ENCODE data around the gene DNASE1L1.

DNASE1L1 gene

DNA sequence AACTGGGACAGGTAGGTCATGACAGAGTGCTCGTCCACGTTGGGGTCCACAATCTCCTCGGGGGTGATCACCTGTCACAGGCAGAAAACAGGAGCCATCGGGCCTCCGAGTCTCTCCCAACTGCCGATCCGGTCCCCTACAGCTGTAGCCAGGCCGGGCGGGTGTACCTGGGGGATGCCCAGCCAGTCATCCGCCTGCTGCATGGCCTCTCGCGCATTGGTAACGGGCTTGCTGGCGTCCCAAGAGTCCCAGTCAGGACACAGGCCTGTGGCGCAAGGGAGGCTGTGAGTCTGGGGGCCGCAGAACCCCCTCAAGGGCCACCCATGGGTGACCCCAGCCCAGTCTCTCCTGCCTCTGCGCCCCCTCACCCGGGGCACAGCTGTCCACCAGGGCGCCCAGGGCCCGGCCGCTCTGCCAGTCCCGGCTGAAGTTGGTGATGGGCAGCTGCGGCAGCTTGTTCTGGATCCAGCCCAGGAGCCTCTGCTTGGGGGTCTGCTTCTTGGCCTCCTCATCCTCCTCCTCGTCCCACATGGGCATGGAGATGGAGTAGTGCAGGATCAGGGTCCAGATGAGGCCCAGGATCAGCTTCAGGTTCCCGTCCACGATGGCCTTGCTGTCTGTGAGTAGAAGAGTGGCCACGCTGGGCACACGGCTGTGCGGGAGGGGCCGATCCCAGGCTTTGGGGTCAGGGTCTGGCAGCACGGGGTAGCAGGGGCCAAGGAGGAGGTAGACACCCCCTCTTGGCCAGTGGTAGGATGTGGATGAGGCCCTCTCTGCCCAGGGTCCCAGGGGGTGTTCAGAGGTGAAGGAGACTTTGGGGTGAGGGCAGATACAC, 41.4 kb downstream of the DNASE1L1 start:
- no peak for DNase-seq (ENCODE audit: low read depth)

DNA sequence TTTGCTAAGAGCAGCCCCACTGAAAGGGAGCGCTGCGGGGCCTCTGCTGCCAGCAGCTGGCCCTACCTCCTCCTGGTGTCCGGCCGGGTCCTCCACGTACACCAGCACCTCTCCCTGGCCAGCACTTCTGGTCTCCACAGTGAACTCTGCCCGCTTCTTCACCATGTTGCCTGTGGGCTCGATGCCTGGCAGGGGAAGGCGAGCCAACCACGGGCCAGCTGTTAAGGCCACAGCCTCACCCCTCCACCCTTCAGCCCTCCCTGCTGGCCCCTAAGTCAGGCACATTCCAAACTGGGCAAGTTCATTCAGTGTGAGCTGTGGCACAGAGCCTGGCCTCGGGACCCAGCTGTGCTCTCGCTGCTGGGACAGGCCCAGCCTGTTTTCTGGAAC, 42.4 kb downstream of the DNASE1L1 start:
- no peak for DNase-seq (ENCODE audit: low read depth)

DNA sequence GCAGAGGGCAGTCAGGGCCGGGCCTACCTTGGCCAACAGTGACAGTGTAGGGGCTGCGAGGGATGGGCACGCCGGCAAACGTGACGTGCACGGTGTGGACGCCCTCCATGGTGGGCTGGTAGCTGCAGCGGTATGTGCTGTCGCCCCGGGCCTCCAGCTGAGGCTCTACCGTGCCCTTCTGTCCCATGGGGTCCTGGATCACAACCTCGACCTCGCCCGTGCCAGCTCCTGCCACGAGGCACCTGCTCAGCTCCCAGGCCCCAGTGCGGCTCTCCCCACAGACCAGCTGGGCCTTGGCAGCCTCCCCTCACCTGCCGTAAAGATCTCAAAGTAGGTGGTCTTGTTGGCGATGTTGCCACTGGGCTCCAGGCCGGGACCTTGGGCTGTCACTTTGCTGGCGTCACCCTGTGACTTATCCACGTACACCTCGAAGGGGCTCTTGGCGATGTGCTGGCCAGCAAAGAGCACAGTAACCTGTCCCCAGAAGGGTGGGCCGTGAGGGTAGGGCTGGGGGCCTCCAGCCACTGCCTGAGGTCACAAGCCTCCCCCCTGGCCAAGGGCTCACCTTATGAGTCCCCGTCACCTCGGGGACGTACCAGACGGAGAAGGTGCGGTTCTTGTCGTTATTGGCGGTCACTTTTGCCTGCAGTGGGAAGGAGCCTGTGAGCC, 42.9 kb downstream of the DNASE1L1 start:
- DNase-seq (ENCODE audit: low read depth): no peak

DNA sequence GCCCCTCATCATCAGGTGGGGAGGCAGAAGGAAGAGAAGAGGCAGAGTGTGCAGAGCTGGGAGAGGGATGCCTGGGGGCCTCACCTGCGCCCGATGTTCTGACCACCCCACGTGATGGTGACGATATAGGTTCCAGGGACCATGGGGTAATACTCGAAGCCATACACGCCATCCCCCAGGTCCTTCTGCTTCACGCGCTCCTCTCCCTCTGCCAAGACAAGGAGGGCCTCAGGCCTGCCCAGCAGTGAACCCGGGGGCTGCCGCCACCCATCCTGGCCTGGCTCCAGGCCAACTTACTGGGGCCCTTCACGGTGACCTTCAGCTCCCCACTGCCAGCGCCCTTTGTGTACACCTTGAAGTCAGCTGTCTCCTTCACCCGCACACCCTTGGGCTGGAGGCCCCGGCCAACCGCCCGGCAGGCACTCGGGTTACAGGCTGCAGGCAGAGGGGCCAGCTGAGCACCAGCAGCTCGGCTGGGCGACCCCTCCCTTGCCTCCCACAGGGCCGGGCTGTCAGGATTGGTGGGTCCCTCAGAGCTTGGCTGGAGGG, 43.9 kb downstream of the DNASE1L1 start:
- DNase-seq (ENCODE audit: low read depth): no peak

DNA sequence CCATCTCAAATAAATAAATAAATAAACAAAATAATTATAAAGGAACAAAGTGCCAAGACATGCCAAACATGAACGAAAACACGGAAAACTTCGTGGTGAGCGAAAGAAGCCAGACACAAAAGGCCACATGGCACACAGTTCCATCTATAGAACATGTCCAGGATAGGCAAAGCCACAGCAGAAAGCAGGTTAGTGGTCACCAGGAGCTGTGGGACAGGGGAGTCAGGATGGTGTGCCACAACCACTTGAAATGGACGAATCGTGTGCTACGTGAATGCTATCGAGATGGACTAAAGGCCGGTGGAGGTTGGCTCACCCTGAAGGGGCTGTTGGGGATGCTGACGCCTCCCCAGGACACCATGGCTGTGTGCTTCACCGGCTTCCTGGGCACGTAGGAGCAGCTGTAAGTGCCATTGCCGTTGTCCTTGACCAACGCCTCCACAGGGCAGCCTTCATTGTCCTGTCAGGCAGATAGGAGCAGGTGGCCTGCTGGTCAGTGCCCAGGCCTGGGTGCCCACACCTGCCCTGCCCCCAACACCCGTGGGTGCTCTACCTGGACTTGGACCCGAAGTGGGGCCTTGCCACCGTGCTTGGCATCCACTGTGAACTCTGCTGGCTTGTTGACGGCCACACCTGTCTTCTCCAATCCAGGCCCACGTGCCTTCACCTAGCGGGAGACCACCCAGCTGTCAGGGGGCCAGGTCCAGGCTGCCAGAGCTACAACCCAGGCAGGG, 45.2 kb downstream of the DNASE1L1 start:
- no peak for DNase-seq (ENCODE audit: low read depth)

DNA sequence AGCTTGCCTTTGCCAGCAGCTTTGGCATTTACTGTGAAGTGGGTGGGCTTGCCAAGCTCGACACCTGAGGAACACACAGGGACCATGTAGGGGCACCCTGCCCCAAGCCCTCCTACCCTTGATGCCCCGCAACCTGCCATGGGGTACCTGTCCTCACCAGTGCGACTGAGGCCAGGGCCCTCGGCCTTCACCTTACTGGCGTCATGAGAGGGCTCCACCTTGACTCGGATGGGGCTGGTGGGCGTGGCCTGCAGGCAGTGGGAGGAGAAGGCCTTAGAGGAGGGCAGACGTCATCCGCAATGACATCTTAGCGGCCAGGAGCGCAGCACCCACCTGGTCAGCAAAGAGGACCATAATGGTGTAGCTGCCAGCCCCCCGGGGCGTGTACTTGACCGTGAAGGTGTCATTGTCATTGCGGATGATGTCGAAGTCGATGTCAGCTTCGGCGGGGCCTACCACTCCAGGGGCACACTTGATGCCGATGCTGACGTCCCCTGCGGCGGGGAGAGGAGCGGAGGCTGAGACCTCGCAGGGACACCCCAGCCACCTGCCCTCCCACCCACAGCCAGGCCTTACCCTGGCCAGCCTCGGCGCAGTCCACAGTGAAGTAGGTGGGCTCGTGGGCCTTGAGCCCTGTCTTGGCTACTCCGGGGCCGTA, 46.8 kb downstream of the DNASE1L1 start:
- no peak for DNase-seq (ENCODE audit: low read depth)

DNA sequence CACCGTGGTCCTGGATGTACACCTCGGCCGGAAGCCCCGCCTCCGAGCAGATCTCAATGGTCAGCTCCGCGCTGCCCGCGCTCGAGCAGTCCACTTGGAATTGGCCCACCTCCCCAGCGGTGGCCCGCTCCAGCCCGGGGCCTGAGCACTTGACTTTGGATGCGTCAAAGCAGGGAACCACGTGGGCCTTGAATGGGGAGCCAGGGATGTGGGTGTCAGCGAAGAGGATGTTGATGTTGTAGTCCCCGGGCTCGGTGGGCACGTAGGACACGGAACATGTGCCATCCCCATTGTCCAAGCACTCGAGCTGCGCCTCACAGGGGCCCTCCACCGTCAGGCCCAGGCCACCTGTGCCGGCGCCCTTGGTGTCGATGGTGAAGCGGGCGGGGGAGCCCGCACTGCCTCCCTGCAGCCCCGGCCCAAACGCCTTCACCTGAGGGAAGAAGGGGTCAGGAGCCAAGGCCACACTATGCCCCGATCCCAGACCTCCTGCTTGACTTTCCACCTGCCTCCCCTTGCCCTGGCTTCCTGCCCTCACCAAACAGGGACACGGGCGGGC, 48.8 kb downstream of the DNASE1L1 start:
- DNase-seq (ENCODE audit: low read depth): no peak

DNA sequence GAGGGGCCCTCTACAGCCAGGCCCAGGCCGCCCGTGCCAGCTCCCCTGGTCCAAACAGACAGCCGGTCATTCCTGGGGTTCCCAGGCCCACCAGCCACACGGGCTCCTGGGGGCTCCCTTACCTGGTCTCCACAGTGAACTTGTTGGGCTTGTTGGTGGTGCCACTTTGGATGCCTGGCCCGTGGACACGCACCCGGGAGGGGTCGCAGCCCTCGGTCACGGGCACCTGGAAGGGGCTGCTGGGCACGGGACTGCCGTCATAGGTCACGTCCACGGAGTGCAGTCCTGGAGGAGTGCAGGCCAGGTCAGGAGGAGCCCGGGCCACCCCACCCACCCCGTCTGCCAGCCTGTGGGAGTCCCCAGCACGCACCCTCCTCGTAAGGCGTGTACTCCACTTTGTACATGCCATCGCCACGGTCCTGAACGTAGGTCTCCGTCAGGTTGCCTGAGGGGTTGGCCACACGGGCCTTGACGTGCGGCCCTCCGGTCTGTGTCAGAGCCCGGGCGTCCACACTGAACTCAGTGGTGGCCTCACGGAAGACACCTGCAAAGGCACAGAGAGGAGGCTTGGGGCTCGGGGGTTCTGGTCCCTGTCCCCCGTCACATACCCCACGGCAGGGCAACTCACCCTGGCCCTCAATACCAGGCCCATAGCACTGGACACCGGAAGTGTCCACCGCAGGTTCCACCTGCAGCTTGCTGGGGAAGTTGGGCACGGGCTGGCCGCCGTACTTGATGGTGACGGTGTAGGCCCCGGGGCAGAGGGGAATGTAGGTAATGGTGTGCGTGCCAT, 49.5 kb downstream of the DNASE1L1 start:
- no peak for DNase-seq (ENCODE audit: low read depth)

DNA sequence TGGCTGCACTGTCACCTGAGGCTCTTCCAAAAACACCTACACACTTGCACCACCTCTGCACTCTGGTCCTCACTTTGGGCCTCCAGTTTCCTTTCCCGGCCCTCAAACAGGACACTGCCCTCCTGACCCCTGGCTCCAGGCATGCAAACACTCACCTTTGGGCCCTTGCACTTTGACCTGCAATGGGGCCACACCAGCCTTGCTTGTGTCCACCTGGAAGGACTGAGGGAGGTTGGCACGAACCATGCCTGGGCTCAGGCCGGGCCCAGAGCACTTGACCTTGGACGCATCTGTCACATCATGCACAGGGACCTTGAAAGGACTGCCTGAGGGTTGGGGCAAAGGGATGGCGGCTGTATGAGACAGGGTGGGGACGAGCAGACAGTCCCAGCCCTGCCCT, 50.2 kb downstream of the DNASE1L1 start:
- DNase-seq (ENCODE audit: low read depth): no peak

DNA sequence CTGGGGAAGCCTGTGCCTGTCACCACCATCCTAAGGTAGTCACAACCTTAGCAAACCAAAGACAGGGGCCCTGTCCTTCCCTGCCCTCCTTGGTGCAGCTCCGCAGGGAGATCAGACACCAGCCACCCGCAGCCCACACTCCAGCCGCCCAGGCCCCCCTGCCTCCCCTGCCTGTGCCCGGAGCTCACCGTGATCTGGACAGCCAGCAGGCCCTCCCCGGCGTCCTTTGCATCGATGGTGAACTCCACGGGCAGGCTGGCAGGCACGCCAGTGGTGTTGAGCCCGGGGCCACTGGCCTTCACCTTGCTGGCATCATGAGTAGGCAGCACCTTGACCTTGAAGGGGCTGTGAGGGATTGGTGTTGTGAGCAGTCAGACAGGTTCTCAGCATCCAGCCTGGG, 51.0 kb downstream of the DNASE1L1 start:
- DNase-seq (ENCODE audit: low read depth): no peak

DNA sequence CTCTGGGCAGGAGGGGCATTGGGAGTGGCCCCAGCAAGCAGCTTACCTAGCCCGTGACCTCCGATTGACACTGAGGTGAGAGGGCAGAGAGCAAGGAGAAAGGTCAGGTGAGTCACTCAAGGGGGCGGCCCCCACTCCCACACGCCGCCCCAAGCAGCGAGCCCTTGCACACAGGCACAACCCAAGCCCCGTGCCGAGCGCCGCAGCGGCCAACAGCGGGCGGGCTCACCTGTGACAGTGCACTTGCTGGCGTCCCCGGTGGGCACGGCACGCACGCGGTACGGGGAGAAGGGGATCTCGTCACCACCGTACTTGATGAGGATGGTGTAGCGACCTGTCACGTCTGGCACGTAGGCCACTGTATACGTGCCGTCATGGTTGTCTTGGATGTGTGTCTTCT, 51.8 kb downstream of the DNASE1L1 start:
- DNase-seq (ENCODE audit: low read depth): no peak

DNA sequence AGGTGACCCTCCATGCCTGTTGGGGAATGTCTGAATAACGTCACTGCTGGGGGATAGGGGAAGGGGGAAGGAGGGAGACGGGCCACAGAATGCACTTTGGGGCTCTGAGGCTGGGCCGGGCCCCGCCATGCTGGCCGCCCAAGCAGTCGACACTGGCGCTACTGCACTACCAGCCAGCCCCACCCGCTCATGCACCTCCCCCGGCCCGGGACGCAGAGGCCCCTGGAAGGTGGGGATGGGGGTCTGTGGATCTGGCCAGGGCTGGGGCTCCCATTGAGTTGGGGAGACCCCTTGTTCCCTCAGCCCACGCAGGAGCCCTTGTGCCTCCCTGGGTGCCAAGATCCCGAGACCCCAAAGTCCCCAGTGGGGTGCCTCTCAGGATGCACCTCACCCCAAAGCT, 52.5 kb downstream of the DNASE1L1 start:
- DNase-seq (ENCODE audit: low read depth): no peak

DNA sequence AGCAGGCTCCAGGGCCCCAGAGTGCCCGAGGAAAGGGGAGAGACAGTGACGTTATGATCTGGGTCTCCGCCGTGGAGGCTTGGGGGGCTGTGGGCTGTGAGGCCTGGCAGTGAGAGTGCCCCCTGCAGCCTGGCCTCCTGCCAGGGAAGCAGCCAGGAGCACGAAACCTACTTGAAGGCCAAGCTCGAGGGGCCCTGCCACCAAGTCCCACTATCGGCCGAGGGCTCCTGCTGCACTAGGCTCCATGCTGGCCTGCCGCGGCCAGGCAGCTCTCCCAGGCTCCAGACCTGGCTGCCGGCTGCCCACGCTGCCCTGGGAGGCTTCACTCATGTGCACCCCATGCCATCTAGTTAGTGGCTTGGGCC, 53.3 kb downstream of the DNASE1L1 start:
- DNase-seq (ENCODE audit: low read depth): no peak

DNA sequence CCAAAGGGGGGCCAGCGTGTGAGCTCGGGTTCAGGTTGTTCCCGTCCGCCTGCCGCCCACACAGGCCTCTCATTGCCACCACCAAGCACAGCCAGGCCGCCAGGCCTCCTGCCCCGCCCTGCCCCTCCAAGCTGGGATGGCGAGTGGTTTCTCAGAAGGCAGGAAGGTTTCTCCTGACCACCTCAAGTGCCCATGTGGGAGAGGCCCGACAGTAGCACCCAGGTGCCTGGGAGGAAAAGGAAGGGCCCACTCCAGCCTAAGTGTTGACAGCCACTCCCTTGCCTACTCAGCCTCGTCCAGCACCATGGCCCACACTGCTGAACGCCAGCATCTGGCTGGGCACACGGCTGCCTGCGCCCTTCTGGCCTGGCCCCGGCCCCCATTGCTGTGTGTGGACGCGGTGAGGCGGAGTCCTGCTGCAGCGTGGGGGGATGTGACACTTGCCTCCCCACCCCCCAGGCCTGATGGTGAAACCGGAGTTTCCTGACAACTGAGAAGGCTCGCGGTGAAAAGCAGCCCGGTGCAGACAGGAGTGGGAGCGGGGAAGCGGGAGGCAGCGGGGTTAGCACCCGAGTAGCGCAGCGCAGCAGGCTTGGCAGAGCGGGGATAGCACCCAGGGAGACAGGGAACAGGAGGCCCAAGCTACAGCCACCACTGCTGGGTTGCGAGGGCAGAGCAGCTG, 53.8 kb downstream of the DNASE1L1 start:
- DNase-seq (ENCODE audit: low read depth): no peak

DNA sequence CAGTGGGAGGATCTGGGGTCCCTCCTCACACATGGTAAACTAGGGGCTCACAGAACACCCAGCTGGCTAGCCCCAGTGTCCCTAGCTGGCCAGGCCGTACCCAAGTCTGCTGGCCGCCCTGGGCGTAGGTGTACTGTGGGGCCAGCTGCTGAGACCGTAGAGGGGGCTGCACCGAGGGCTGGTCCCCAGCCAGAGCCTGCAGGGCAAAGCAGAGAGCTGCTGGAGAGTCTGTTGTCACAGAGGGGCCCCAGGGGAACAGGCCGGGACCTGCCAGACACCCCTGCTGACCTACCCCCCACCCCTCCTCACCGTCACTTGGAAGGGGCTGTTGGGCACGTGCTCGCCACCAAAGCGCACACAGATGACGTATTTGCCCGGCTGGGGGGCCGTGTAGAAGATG, 54.5 kb downstream of the DNASE1L1 start:
- DNase-seq (ENCODE audit: low read depth): no peak

DNA sequence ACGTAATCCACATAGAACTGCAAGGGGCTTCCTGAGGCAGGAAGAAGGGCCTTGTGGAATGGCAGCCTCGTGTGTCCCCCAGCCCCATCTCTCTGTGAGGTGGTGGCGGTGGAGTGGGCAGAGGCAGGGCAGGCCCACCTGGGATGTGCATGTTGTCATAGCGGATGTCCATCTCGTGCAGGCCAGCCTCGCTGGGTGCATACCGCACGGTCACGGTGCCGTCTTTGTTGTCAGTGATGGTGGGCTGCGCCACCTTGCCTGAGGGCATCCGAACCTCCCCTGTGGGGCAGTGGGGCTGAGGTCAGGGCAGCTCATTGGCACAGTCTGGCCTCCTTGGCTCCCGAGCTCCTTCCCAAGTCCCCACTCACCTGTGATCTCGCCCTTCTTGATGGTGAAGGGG, 55.0 kb downstream of the DNASE1L1 start:
- DNase-seq (ENCODE audit: low read depth): no peak

DNA sequence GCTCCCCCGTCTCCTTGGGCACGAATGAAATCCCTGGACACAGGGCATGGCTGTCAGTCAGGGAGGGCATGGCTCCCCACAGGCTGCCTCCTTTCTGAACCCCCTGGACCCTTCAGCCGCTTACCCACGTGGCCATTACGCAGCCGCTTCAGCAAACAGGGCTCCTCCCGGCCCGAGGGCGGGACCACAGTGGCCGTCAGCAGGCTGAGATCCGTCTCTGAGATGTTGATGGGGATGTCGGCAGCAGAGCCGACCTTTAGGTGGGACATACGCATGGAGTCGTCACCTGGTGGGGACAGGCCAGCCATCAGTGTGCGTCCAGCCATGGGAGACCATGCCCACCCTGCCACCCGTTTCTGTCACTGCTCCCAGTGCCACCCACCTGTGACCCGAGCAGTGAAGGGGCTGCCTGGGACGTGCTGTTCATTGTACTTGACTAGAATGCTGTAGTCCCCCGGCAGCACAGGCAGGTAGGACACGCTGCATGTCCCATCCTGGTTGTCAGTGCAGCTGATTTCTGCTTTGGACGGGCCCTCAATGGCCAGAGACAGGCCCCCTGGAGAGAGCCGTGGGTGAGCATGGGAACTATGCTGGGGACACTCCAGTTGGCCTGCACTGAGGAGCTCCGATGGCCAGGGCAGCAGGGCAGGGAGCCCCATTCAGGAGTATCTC, 55.7 kb downstream of the DNASE1L1 start:
- no peak for DNase-seq (ENCODE audit: low read depth)

DNA sequence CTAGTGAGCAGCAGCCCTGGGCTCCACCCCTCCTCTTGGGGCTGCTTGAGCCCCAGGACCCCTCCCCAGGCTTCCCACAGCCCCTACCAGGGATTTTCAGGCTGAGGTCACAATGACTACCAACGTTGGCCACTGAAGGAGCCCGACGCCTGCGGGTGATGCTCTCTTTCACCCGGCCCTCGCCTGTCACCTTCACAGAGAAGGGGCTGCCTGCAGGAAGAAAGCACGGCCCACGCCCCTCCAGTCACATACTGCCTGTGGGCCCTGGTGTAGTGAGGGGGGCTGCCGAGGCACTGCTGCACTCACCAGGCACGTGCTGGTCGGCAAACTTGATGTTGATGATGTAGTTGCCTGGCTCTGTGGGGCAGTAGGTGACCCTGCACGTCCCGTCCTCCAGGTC, 56.6 kb downstream of the DNASE1L1 start:
- no peak for DNase-seq (ENCODE audit: low read depth)

DNA sequence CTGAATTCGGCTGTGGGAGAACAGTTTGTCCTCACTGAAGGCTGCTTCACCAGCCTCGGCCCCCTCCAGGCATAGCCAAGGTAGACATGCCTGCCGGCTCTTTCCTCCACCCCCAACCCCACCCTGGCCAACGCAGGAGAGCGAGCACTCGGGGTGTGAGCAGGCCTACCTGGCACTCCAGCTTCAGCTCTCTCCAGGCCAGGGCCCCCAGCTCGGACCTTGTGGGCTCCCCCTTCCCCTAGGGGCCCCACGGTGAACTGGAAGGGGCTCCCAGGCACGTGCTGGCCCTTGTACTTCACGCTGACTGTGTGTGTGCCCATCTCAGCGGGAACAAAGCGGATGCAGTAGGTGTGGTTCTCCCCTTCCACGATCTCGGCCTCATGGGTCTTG, 57.0 kb downstream of the DNASE1L1 start:
- DNase-seq (ENCODE audit: low read depth): no peak
